ENCODE results near the gene MPL.

Gene MPL

DNA sequence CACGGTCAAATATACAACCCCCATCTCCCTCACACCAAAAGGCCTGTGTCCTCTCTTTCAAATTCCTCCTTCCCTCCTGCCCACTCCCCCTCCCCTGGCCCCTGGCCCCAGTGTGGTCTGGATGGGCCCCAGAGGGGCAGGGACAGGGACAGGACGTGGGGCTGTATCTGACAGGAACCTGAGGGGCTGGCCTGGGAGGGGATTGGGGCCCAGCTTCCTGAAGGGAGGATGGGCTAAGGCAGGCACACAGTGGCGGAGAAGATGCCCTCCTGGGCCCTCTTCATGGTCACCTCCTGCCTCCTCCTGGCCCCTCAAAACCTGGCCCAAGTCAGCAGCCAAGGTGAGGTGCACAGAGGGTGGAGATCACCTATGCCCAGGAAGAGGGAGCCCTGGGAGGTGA is at the start of gene MPL:
Gene MPL (plus strand): TSS at position 231 of the 400 bp plus-strand sequence. CDS start 31 bp downstream, at position 262.
- no peak for TF ChIP-seq POLR2A (IDR thresholded peaks at IDR 0.05; ENCODE audit: extremely low read depth, insufficient read length)
- TF ChIP-seq, protein P1, sequence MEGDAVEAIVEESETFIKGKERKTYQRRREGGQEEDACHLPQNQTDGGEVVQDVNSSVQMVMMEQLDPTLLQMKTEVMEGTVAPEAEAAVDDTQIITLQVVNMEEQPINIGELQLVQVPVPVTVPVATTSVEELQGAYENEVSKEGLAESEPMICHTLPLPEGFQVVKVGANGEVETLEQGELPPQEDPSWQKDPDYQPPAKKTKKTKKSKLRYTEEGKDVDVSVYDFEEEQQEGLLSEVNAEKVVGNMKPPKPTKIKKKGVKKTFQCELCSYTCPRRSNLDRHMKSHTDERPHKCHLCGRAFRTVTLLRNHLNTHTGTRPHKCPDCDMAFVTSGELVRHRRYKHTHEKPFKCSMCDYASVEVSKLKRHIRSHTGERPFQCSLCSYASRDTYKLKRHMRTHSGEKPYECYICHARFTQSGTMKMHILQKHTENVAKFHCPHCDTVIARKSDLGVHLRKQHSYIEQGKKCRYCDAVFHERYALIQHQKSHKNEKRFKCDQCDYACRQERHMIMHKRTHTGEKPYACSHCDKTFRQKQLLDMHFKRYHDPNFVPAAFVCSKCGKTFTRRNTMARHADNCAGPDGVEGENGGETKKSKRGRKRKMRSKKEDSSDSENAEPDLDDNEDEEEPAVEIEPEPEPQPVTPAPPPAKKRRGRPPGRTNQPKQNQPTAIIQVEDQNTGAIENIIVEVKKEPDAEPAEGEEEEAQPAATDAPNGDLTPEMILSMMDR (IDR thresholded peaks at IDR 0.05; ENCODE audit: low read depth, low read length) = no peak
- TF ChIP-seq, protein P2, sequence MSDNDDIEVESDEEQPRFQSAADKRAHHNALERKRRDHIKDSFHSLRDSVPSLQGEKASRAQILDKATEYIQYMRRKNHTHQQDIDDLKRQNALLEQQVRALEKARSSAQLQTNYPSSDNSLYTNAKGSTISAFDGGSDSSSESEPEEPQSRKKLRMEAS (IDR thresholded peaks at IDR 0.05; ENCODE audit: low read depth, low read length) = no peak
- TF ChIP-seq MYC (IDR thresholded peaks at IDR 0.05; ENCODE audit: low read depth, low read length) = no peak
- H3K4me3 ChIP-seq (ENCODE audit: low read depth, low read length) = no peak within 1 kb of the TSS
- no peak for DNase-seq (ENCODE audit: low read depth)

DNA sequence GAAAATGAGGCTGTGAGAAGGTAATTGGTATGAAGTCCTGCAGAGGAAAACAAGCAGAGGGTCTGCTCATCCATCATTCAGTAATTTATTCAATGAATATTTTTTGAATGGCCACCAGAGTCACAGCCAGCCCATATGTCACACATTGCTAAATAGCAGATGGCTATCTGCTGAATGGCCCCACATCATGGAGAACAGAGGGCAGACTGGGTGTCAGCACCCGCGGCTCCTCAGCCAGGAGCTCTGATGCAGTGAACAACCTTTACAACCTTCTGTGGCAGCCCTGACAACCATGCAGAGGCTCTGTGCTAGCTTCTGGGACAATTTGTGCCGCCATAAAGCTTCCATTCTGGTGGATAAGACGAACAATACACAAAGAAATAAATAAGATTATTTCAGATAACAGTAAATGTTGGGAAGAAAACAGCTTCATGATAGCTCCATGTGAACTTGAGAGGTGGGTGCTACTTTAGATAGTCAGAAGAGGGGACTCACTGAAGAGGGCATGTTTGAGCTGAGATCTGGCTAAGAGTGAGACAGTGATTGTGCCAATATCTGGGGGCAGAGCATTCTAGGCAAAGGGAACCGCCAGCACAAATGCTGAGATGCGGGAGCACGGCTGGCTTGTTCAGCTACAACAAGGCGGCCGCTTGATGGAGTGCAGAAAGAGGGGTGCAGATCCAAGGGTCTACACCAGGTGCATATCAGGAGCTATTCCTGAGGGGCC is 49.4 kb upstream of the MPL start:
- no peak overlapping the region for H3K4me3 ChIP-seq (ENCODE audit: low read depth, low read length)
- TF ChIP-seq, protein P2 (IDR thresholded peaks at IDR 0.05; ENCODE audit: low read depth, low read length) = no peak
- TF ChIP-seq POLR2A (IDR thresholded peaks at IDR 0.05; ENCODE audit: extremely low read depth, insufficient read length) (no peak), MYC (IDR thresholded peaks at IDR 0.05; ENCODE audit: low read depth, low read length) (no peak)
- TF ChIP-seq, protein P1 (IDR thresholded peaks at IDR 0.05; ENCODE audit: low read depth, low read length) = no peak
- DNase-seq (ENCODE audit: low read depth) = no peak

DNA sequence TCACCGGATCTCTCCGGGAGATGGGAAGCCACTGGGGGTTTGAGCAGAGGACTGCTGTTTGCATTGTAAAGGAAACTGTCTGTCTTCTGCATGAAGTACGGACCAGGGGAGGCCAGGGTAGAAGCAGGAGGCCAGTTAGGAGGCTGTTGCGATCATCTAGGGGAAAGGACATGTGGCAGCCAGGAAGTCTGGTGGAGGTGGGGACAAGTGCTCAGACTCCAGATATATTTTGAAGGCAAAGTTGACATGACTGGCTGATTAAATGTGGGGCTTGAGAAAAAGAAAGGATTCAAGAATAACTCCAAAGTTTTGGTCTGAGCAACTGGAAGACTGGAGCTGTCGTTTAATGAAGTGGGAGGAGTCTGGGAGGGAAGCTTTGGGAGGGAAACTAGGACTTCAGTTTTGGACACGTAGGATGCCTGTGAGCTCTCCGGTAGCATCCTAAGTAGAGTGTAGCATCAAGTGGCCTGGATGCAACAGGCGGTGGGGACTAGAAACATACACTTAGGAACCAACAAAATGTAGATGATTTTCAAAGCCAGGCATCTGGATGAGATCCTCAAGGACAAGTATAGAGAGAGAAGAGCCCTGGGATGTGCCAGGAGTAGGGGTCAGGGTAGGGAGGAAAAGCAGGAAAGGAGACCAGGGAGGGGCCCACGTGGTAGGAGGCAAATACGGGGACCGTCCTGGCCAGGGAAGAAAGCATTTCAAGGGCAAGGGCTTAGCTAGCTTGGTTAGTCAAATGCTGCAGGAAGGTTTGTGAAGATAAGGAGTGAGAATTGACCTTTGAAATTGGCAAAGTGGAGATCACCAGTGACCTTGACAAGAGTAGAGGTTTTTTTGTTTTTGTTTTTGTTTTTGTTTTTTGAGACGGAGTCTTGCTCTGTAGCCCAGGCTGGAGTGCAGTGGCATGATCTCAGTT is 48.6 kb upstream of the MPL start:
- TF ChIP-seq MYC (IDR thresholded peaks at IDR 0.05; ENCODE audit: low read depth, low read length) = no peak
- TF ChIP-seq, protein P2 (IDR thresholded peaks at IDR 0.05; ENCODE audit: low read depth, low read length) = no peak
- no peak overlapping the region for H3K4me3 ChIP-seq (ENCODE audit: low read depth, low read length)
- no peak for DNase-seq (ENCODE audit: low read depth)

DNA sequence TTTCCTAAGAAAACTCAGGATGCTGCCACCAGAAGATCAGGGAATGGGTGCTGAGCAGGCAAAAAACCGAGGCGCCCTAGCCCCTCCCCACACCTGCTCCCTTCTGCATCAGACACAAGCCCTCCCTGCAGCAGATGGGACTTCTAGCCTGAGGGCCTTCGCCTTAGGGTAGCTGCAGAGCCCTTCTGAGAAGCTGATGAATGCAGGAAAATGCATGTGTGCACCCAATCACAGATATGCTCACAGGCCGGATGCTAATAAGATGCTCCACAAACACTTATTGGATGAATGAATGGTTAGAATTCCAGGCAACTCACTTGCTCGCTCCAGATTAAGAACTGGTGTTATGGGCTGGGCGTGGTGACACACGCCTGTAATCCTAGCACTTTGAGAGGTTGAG is 45.4 kb upstream of the MPL start:
- no peak for DNase-seq (ENCODE audit: low read depth)
- H3K4me3 ChIP-seq (ENCODE audit: low read depth, low read length) = no peak overlapping the region
- TF ChIP-seq POLR2A (IDR thresholded peaks at IDR 0.05; ENCODE audit: extremely low read depth, insufficient read length) (no peak), MYC (IDR thresholded peaks at IDR 0.05; ENCODE audit: low read depth, low read length) (no peak)
- TF ChIP-seq, protein P2 (IDR thresholded peaks at IDR 0.05; ENCODE audit: low read depth, low read length) = no peak
- TF ChIP-seq, protein P1 (IDR thresholded peaks at IDR 0.05; ENCODE audit: low read depth, low read length) = no peak

DNA sequence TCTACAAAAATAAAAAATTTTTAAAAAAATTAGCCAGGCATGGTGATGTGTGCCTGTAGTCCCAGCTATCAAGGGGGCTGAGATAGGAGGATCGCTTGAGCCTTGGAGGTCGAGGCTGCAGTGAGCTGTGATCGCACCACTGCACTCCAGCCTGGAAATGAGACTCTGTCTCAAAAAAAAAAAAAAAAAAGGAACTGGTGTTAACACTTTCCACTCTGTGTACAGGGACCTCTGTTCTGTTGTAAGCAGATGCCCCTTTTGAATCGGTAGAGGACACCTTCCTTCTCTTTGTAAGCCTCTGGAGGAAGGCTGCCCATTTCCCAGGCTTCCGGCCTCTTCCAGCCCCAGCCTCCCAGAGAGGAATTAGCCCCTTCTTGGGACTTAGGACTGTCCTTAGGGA is 44.9 kb upstream of the MPL start:
- no peak for DNase-seq (ENCODE audit: low read depth)
- no peak overlapping the region for H3K4me3 ChIP-seq (ENCODE audit: low read depth, low read length)
- TF ChIP-seq, protein P2 (IDR thresholded peaks at IDR 0.05; ENCODE audit: low read depth, low read length) = no peak
- no peak for TF ChIP-seq POLR2A (IDR thresholded peaks at IDR 0.05; ENCODE audit: extremely low read depth, insufficient read length)
- TF ChIP-seq MYC (IDR thresholded peaks at IDR 0.05; ENCODE audit: low read depth, low read length) = no peak
- TF ChIP-seq, protein P1 (IDR thresholded peaks at IDR 0.05; ENCODE audit: low read depth, low read length) = no peak
